ENCODE data around the gene UGT1A9. TPM values are rescaled to one million over a fixed set of nuclear protein-coding genes. Genes with fewer than 3 reads are reported as not detected.

The UGT1A9 gene
- total RNA-seq, 4 donors from 2014 or later: 4.6 to 18.7 (median 10.5) TPM

DNA sequence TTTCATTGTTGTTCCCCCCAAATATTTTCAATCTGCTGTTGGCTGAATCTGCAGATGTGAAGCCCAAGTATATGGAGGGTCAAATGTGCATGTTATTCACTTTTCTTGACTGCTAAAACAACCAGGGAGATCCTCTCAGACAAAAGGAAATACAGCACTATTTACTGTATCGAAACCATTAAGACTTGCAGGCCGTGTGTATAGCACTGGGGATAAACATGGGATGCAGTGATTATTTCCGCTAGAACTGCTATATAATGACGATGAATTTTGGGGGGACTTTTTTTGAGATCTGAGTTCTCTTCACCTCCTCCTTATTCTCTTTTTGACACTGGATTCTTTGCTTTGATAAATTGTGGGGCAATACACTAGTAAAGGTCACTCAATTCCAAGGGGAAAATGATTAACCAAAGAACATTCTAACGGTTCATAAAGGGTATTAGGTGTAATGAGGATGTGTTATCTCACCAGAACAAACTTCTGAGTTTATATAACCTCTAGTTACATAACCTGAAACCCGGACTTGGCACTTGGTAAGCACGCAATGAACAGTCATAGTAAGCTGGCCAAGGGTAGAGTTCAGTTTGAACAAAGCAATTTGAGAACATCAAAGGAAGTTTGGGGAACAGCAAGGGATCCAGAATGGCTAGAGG lies 84.9 kb downstream of the UGT1A9 start:
- TF ChIP-seq EP300 (IDR thresholded peaks at IDR 0.05; ENCODE audit: low read depth): no peak
- TF ChIP-seq POLR2A (IDR thresholded peaks at IDR 0.05): no peak
- TF ChIP-seq POLR2AphosphoS5 (IDR thresholded peaks at IDR 0.05): no peak
- TF ChIP-seq CTCF (IDR thresholded peaks at IDR 0.05): no peak
- H3K27me3 ChIP-seq: no peaks in the 10 kb centered on the region
- H3K27ac ChIP-seq: no peak overlapping the region
- no peak overlapping the region for H3K4me3 ChIP-seq
- peaks cover 0 to 22% (median 5%) of the 10 kb centered on the region in 4 donors for H3K4me1 ChIP-seq
- no peaks in the 10 kb centered on the region for H3K9me3 ChIP-seq
- WGBS, 2 donors (ENCODE audit: low coverage in 1 of 2): 35 to 36% methylated on average over 6 to 7 of the region's 7 CpGs
- in situ Hi-C loops (cut with MboI; ENCODE audit: low pct_ligation_motif_present in 1 of 4, low pct_unique_long_range_greater_than_20kb in 1 of 4, low sequenced_read_pairs in 3 of 4): no loop called here
- DNase-seq: no peak
- intact Hi-C loops (cut with DNase I; ENCODE audit: low total_unique reads): no loop called here
- no peaks in the 10 kb centered on the region for H3K36me3 ChIP-seq

DNA sequence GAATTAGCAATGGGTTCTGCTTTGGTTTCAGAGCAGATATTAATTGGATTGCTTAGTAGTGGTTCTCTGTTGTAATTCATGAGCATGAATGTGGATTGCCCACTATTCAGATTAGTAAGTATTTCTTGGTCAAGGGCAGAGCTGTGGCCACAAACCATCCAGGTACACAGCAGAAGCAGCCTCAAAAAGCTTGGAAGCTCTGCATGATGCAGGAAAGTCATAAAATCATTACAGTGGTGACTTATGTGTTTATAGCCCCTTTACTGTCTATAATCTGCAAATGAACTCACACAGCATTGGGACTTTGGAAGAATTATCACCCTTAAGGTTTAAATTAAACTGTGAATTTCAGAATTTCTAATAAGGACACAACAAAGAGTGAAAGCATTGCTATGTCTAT lies 86.4 kb downstream of the UGT1A9 start:
- Histone ChIP-seq H3K4me1 (peaks cover 0 to 22% (median 5%) of the 10 kb centered on the region in 4 donors), H3K27ac (no peak overlapping the region), H3K4me3 (no peak overlapping the region), H3K9me3 (no peaks in the 10 kb centered on the region), H3K36me3 (no peaks in the 10 kb centered on the region), H3K27me3 (no peaks in the 10 kb centered on the region)
- intact Hi-C loops (cut with DNase I; ENCODE audit: low total_unique reads): no loop called here
- in situ Hi-C loops (cut with MboI; ENCODE audit: low pct_ligation_motif_present in 1 of 4, low pct_unique_long_range_greater_than_20kb in 1 of 4, low sequenced_read_pairs in 3 of 4): no loop called here
- TF ChIP-seq CTCF (IDR thresholded peaks at IDR 0.05) (no peak), EP300 (IDR thresholded peaks at IDR 0.05; ENCODE audit: low read depth) (no peak), POLR2A (IDR thresholded peaks at IDR 0.05) (no peak), POLR2AphosphoS5 (IDR thresholded peaks at IDR 0.05) (no peak)
- DNase-seq: no peak

- TF ChIP-seq POLR2A (IDR thresholded peaks at IDR 0.05) (no peak), POLR2AphosphoS5 (IDR thresholded peaks at IDR 0.05) (no peak), CTCF (IDR thresholded peaks at IDR 0.05) (no peak), EP300 (IDR thresholded peaks at IDR 0.05; ENCODE audit: low read depth) (no peak)
- intact Hi-C loops (cut with DNase I; ENCODE audit: low total_unique reads): no loop called here
- in situ Hi-C loops (cut with MboI; ENCODE audit: low pct_ligation_motif_present in 1 of 4, low pct_unique_long_range_greater_than_20kb in 1 of 4, low sequenced_read_pairs in 3 of 4): no loop called here
- Histone ChIP-seq H3K27me3 (no peaks in the 10 kb centered on the region), H3K4me1 (peaks cover 0 to 27% (median 8%) of the 10 kb centered on the region in 4 donors), H3K9me3 (no peaks in the 10 kb centered on the region), H3K36me3 (no peaks in the 10 kb centered on the region), H3K27ac (no peak overlapping the region), H3K4me3 (no peak overlapping the region)
- WGBS, 2 donors (ENCODE audit: low coverage in 1 of 2): 60 to 70% methylated on average over 2 of the region's 2 CpGs
- DNase-seq: no peak
Measured at GRCh38 chr2:233758849-233759248, 87.2 kb downstream of the UGT1A9 start.

- in situ Hi-C loops (cut with MboI; ENCODE audit: low pct_ligation_motif_present in 1 of 4, low pct_unique_long_range_greater_than_20kb in 1 of 4, low sequenced_read_pairs in 3 of 4): no loop called here
- Histone ChIP-seq H3K4me3 (no peak within 1 kb of the TSS), H3K27me3 (no peaks in the 10 kb centered on the region), H3K4me1 (peaks cover 0 to 36% (median 9%) of the 10 kb centered on the region in 4 donors), H3K36me3 (no peaks in the 10 kb centered on the region), H3K27ac (no peak within 1 kb of the TSS), H3K9me3 (no peaks in the 10 kb centered on the region)
- 40 to 82% methylated on average over 2 to 6 of the region's 6 CpGs for WGBS, 2 donors (ENCODE audit: low coverage in 1 of 2)
- DNase-seq: no peak
- intact Hi-C loops (cut with DNase I; ENCODE audit: low total_unique reads): no loop called here
- TF ChIP-seq CTCF (IDR thresholded peaks at IDR 0.05) (no peak), POLR2A (IDR thresholded peaks at IDR 0.05) (no peak), EP300 (IDR thresholded peaks at IDR 0.05; ENCODE audit: low read depth) (no peak), POLR2AphosphoS5 (IDR thresholded peaks at IDR 0.05) (no peak)
Measured at GRCh38 chr2:233760043-233760442, 88.3 kb downstream of the UGT1A9 start, which contains the start of gene UGT1A1. TSS of gene UGT1A1 (plus strand) at chr2:233760270. CDS start at chr2:233760288, 18 bp downstream.

Measured in transverse colon (tissue), 4 donors.